ENCODE data around the gene BCAS3.

BCAS3 gene

GRCh38 chr17:61317779-61318178 is 640.1 kb downstream of the BCAS3 start:
- no peak overlapping the region for H3K27ac ChIP-seq
- no peak for DNase-seq
- no peaks in the 10 kb centered on the region for H3K36me3 ChIP-seq (replicated peaks)
- H3K4me3 ChIP-seq (ENCODE audit: low read depth, low read length): no peak overlapping the region
- in situ Hi-C loops (cut with HindIII; ENCODE audit: low pct_ligation_motif_present, low sequenced_read_pairs): no loop called here
- H3K27me3 ChIP-seq (replicated peaks): no peaks in the 10 kb centered on the region
- TF ChIP-seq, protein P1, sequence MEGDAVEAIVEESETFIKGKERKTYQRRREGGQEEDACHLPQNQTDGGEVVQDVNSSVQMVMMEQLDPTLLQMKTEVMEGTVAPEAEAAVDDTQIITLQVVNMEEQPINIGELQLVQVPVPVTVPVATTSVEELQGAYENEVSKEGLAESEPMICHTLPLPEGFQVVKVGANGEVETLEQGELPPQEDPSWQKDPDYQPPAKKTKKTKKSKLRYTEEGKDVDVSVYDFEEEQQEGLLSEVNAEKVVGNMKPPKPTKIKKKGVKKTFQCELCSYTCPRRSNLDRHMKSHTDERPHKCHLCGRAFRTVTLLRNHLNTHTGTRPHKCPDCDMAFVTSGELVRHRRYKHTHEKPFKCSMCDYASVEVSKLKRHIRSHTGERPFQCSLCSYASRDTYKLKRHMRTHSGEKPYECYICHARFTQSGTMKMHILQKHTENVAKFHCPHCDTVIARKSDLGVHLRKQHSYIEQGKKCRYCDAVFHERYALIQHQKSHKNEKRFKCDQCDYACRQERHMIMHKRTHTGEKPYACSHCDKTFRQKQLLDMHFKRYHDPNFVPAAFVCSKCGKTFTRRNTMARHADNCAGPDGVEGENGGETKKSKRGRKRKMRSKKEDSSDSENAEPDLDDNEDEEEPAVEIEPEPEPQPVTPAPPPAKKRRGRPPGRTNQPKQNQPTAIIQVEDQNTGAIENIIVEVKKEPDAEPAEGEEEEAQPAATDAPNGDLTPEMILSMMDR (IDR thresholded peaks at IDR 0.05; ENCODE audit: low read depth, low read length, missing control alignments): no peak

DNA sequence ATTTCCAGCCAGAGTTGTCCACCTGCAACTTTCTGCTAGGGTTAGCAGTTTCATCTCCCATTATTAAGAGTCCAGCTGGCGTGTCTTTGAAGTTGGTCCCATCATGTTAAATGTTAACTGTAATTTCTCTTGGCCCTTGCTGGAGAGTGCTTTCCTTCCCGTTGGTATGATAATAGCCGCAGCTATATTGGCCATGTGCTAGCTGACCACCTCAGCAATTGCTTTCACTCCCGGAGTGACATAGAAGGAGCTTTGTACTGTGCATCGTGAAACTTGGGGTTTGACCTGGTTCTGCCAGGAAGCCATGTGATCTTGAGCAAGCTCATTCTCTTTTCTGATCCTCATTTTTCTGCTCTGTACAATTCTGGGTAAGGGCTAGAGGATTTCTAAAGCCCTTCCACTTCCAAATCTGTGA is 641.0 kb downstream of the BCAS3 start:
- H3K27me3 ChIP-seq (replicated peaks): no peaks in the 10 kb centered on the region
- H3K27ac ChIP-seq: no peak overlapping the region
- in situ Hi-C loops (cut with HindIII; ENCODE audit: low pct_ligation_motif_present, low sequenced_read_pairs): no loop called here
- no peak for DNase-seq
- H3K4me3 ChIP-seq (ENCODE audit: low read depth, low read length): no peak overlapping the region
- TF ChIP-seq, protein P1 (IDR thresholded peaks at IDR 0.05; ENCODE audit: low read depth, low read length, missing control alignments): no peak
- no peaks in the 10 kb centered on the region for H3K36me3 ChIP-seq (replicated peaks)

DNA sequence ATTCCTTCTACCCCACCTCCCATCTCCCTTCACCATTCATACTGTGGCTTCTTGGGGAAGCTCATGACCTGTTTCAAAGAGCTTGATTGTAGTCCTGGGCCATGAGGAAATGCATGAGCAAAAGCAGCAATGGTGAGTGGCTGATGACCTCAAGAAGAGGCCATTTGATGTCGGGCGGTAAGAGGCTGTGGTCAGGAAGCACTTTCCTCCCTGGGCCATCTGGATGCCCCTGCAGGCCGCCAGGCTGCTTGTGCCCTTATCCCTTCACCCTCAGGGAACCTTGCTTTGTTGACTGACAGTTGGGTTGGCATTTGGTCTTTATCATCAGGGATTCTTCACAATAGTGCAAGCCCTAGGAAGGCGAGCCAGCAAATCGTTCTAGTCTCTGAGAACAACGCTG is 643.7 kb downstream of the BCAS3 start:
- in situ Hi-C loops (cut with HindIII; ENCODE audit: low pct_ligation_motif_present, low sequenced_read_pairs): no loop called here
- TF ChIP-seq, protein P1 (IDR thresholded peaks at IDR 0.05; ENCODE audit: low read depth, low read length, missing control alignments): no peak

DNA sequence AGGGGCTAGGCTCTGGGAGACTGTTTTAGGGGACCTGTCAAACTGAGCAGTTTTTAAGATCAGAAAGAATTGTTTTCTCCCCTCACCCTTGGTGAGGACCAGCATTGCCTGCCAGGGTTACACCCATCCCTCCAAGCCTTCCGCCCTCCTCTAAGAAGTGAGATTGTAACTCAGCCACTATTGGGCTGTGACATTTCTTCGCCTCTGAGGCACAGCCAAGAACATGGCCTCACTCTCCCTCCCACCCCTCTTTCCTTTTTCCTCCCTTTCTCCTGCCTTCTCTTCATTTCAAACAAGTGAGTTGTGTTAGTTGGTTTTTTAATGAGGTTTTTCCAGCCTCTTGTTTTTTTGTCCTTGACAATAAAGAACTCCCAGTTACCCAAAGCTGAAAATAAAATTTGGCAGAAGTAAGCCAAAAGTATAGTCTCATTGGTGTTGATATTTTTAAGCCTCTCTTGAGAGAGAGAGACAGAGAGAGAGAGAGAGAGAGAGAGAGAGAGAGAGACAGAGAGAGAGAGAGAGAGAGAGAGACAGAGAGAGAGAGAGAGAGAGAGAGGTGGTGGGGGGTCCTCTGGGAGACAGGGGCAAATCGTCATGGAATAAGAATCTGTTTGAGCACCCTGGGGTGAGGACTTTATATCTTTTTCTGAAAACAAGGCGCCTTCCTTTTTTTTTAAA is 644.8 kb downstream of the BCAS3 start:
- no peak for DNase-seq
- Histone ChIP-seq H3K27ac (no peak overlapping the region), H3K4me3 (ENCODE audit: low read depth, low read length) (no peak overlapping the region), H3K27me3 (replicated peaks) (no peaks in the 10 kb centered on the region), H3K36me3 (replicated peaks) (no peaks in the 10 kb centered on the region)
- TF ChIP-seq, protein P1 (IDR thresholded peaks at IDR 0.05; ENCODE audit: low read depth, low read length, missing control alignments): no peak
- in situ Hi-C loops (cut with HindIII; ENCODE audit: low pct_ligation_motif_present, low sequenced_read_pairs): no loop called here

More for the DNA sequence above, 643.7 kb downstream of the BCAS3 start:
- H3K36me3 ChIP-seq (replicated peaks): no peaks in the 10 kb centered on the region
- no peaks in the 10 kb centered on the region for H3K27me3 ChIP-seq (replicated peaks)
- DNase-seq: no peak
- H3K27ac ChIP-seq: no peak overlapping the region
- H3K4me3 ChIP-seq (ENCODE audit: low read depth, low read length): no peak overlapping the region

- no peaks in the 10 kb centered on the region for H3K27me3 ChIP-seq (replicated peaks)
- no peak overlapping the region for H3K4me3 ChIP-seq (ENCODE audit: low read depth, low read length)
- in situ Hi-C loops (cut with HindIII; ENCODE audit: low pct_ligation_motif_present, low sequenced_read_pairs): no loop called here
- TF ChIP-seq, protein P1 (IDR thresholded peaks at IDR 0.05; ENCODE audit: low read depth, low read length, missing control alignments): no peak
- no peak overlapping the region for H3K27ac ChIP-seq
- no peaks in the 10 kb centered on the region for H3K36me3 ChIP-seq (replicated peaks)
- no peak for DNase-seq
Measured at GRCh38 chr17:61323003-61323908, 645.6 kb downstream of the BCAS3 start.

Data from brain microvascular endothelial cell (primary cell).